C4-2B (cell line): ENCODE data around the gene PCDH9.

Experiments
- H3K27ac ChIP-seq: fragments of 450-650 bp; 2 replicates; pipeline ENCODE4 v1.5.1; 2017
- CTCF ChIP-seq: fragments of 450-650 bp; conservative IDR thresholded peaks from 2 replicates; pipeline ENCODE4 v1.5.1; 2017; ENCODE audit warnings: mild to moderate bottlenecking
- ZFX ChIP-seq: fragments of 450-650 bp; IDR thresholded peaks from 2 replicates; pipeline ENCODE4 v1.6.1; 2017

The PCDH9 gene

GRCh38 chr13:67138970-67139369 lies 91.2 kb downstream of the PCDH9 start:
- TF ChIP-seq CTCF = no peak
- no peak for TF ChIP-seq ZFX
- no peak overlapping the region for H3K27ac ChIP-seq

- no peak overlapping the region for H3K27ac ChIP-seq
- TF ChIP-seq CTCF = no peak
- no peak for TF ChIP-seq ZFX
Observed at GRCh38 chr13:67137044-67137735, 92.9 kb downstream of the PCDH9 start.

DNA sequence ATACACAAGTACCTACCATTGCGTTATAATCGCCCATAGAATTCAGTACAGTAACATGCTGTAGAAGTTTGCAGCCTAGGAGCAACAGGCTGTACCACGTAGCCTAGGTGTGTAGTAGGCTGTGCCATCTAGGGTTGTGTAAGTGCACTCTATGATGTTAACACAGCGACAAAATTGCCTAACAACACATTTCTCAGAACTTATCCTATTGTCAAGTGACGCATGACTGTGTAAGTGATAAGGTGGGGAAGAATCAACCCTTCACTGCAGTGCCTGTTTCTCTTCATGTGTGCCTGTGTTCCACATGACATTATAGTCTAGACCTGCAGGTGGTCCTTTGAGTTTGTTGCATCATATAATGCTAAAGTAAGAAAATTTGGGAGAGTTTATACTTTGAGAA lies 94.0 kb downstream of the PCDH9 start:
- TF ChIP-seq ZFX (no peak), CTCF (no peak)
- H3K27ac ChIP-seq = no peak overlapping the region

DNA sequence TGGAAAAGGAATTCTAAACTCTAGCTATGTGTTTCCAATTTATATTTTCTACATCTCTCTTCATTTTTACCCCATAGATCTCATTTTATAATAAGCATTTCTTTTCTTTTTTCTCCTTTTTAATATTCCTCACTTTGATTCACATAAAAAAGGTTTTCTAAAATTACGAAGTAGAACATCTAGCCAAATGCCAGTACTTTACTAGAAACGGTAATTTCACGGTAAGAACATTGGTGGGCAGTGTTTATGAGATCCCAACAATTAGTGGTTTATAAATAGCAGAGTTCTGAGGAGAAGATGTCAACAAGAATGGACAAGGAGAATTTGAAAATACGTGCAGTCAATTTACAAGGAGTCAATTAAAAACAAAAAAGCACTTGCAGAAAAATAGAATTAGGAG lies 94.8 kb downstream of the PCDH9 start:
- TF ChIP-seq CTCF (no peak), ZFX (no peak)
- H3K27ac ChIP-seq = no peak overlapping the region

DNA sequence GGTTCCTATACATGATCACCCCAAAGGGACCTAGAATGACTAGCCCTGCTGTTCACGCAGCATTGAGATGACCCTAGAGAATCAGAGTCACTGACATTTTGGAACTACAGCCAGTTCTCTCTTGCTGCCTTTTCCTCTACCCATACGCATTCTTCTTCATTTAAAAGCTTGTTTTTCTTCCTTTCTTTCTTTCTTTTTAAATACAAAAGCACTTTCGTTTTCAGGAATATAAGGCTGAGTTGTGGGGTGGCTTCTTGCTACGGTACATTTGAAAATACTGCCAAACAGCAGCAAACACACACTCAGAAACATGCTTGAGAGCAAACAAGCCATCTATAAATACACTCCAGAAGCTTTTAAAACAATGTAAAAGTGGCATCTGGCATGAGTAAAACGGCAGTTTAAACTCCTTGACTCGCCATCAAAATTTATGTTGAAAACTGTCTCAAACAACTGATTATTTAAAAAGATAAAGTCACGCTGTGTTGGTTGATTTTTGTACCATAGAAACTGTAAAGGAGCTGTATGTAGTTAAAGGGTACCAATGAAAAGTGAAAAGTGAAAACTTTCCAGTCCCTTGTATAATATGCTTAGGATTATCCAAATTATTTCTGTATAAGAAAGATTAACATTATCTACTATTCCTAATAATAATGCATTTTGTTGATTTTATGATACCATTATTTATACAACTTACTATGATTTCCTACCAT lies 95.6 kb downstream of the PCDH9 start:
- no peak overlapping the region for H3K27ac ChIP-seq
- TF ChIP-seq CTCF (no peak), ZFX (no peak)

DNA sequence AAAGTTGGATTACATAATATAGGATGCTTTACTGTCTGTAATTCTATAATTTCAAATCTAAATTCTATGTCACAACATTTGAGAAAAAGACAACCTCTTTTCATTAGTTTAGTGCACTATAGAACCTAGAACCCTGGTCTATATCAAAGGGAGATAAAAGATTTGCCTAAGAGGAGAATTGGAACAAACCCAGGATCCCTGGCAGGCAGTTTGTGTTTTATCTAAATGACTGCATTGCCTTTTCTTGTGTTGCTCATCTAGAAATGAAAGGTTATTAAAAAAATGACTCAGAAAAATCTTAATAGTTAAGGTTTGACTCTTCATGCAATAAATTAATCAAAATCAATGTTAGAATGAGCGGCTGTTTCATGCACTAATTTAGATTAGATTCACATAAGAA lies 96.7 kb downstream of the PCDH9 start:
- H3K27ac ChIP-seq = no peak overlapping the region
- TF ChIP-seq ZFX (no peak), CTCF (no peak)

GRCh38 chr13:67131393-67131792 lies 98.7 kb downstream of the PCDH9 start:
- no peak for TF ChIP-seq ZFX
- no peak for TF ChIP-seq CTCF
- H3K27ac ChIP-seq = no peak overlapping the region
